Vagina (tissue), 2 donors: ENCODE results near the gene GNG7.

ENCODE experiments used
- POLR2A ChIP-seq, 2 donors: fragments of 450-650 bp; IDR thresholded peaks; one replicate each; pipeline ENCODE4 v1.6.1; 2017; ENCODE audit warnings: antibody characterized with exemption in 2 of 2, mild to moderate bottlenecking in 2 of 2, moderate library complexity in 2 of 2
- POLR2AphosphoS5 ChIP-seq, 2 donors: sonication (generic); formaldehyde crosslinking; IDR thresholded peaks; one replicate each; pipeline ENCODE4 v1.9.0; 2017; ENCODE audit warnings: antibody characterized with exemption in 2 of 2, mild to moderate bottlenecking in 2 of 2, low read depth in 1 of 2; ENCODE audit not compliant: insufficient read depth in 1 of 2
- TF ChIP-seq, protein P1 (sequence below), 3 experiments: fragments of 450-650 bp in 2 of 3; fragments of 200-600 bp in 1 of 3; sonication (generic) in 1 of 3; IDR thresholded peaks; one replicate each; pipeline ENCODE4 v1.5.1; 2017 to 2019; ENCODE audit warnings: antibody characterized with exemption in 3 of 3, mild to moderate bottlenecking in 2 of 3, moderate library complexity in 2 of 3

DNA sequence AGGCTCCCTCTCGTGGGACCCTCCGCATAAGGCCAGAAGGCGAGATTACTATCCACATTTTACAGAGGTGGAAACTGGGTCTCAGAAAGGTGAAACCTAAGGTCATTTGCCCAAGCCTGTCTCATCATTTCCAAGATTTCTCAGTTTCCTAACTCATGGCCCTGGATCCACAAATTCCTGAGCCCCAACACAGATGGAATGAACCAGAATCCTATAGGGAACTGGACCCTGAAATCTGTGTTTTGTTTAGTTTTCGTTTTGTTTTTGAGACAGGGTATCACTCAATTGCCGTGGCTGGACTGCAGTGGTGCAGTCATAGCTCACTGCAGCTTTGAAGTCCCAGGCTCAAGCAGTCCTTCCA is 563 bp upstream of the GNG7 start:
- TF ChIP-seq, protein P1, sequence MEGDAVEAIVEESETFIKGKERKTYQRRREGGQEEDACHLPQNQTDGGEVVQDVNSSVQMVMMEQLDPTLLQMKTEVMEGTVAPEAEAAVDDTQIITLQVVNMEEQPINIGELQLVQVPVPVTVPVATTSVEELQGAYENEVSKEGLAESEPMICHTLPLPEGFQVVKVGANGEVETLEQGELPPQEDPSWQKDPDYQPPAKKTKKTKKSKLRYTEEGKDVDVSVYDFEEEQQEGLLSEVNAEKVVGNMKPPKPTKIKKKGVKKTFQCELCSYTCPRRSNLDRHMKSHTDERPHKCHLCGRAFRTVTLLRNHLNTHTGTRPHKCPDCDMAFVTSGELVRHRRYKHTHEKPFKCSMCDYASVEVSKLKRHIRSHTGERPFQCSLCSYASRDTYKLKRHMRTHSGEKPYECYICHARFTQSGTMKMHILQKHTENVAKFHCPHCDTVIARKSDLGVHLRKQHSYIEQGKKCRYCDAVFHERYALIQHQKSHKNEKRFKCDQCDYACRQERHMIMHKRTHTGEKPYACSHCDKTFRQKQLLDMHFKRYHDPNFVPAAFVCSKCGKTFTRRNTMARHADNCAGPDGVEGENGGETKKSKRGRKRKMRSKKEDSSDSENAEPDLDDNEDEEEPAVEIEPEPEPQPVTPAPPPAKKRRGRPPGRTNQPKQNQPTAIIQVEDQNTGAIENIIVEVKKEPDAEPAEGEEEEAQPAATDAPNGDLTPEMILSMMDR (IDR thresholded peaks at IDR 0.05), result no peak
- TF ChIP-seq POLR2A (IDR thresholded peaks at IDR 0.05) (no peak), POLR2AphosphoS5 (IDR thresholded peaks at IDR 0.05; ENCODE audit: insufficient read depth in 1 of 2, low read depth in 1 of 2) (no peak)
